PC-9 (cell line): ENCODE data around the gene MYOM3.

Source experiments
- CTCF ChIP-seq: fragments of 200-600 bp; sonication (generic); conservative IDR thresholded peaks from 2 replicates; pipeline ENCODE4 v1.6.1; 2017; ENCODE audit warnings: mixed run types, antibody characterized with exemption, mild to moderate bottlenecking, moderate library complexity
- EZH2 ChIP-seq: fragments of 200-600 bp; sonication (generic); IDR thresholded peaks from 2 replicates; pipeline ENCODE4 v1.8.0; 2017; ENCODE audit warnings: antibody characterized with exemption, low read depth

DNA sequence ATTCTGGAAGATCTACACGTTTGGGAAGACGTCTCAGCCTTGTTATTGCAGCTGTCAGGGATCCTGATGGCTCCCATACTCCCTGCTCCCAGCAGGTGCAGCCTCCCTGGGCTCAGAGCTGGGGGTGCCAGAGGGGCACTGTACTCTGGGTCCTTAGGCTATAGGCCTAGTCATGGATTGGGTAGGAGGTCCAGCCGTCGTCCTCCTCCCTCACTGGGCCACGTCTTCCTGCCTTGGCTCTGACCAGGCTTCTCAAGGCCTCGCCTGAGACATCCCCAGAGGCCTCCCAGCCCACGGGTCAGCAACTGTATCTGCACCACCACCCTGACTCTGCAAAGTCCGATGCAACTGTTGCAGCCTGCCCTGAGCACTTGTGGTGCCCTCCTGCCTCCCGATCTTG lies 18.2 kb downstream of the MYOM3 start:
- TF ChIP-seq CTCF (no peak), EZH2 (no peak)
